HCEC 1CT (cell line): ENCODE measurements around the gene GPRC5C.

ENCODE experiments used
- DNase-seq: peaks from one replicate; pipeline ENCODE4 v3.0.0-alpha.2; 2017

The GPRC5C gene

GRCh38 chr17:74435775-74436359 lies 4.0 kb downstream of the GPRC5C start:
- no peak for DNase-seq

GRCh38 chr17:74437702-74438101 lies 5.8 kb downstream of the GPRC5C start:
- DNase-seq = no peak

- no peak for DNase-seq
Measured at GRCh38 chr17:74439691-74440567, 8.0 kb downstream of the GPRC5C start.

GRCh38 chr17:74441537-74441936 lies 9.6 kb downstream of the GPRC5C start:
- no peak for DNase-seq

GRCh38 chr17:74442291-74442669 lies 10.4 kb downstream of the GPRC5C start:
- DNase-seq = no peak

GRCh38 chr17:74442670-74443515 lies 11.0 kb downstream of the GPRC5C start:
- no peak for DNase-seq

GRCh38 chr17:74443516-74444296 lies 11.8 kb downstream of the GPRC5C start:
- DNase-seq = no peak

- DNase-seq = no peak
Measured at GRCh38 chr17:74444406-74444805, 12.5 kb downstream of the GPRC5C start.

- no peak for DNase-seq
Measured at GRCh38 chr17:74445158-74445557, 13.3 kb downstream of the GPRC5C start.

GRCh38 chr17:74446551-74447500 lies 14.9 kb downstream of the GPRC5C start:
- DNase-seq = no peak

GRCh38 chr17:74447628-74448159 lies 15.8 kb downstream of the GPRC5C start:
- no peak for DNase-seq

- no peak for DNase-seq
Measured at GRCh38 chr17:74448756-74449155, 16.9 kb downstream of the GPRC5C start.

- DNase-seq = no peak
Measured at GRCh38 chr17:74449306-74449705, 17.4 kb downstream of the GPRC5C start.

- DNase-seq = no peak
Measured at GRCh38 chr17:74449773-74450172, 17.9 kb downstream of the GPRC5C start.

GRCh38 chr17:74450231-74450630 lies 18.3 kb downstream of the GPRC5C start:
- no peak for DNase-seq

- DNase-seq = no peak
Measured at GRCh38 chr17:74450925-74451403, 19.1 kb downstream of the GPRC5C start.

- DNase-seq = no peak
Measured at GRCh38 chr17:74451557-74451956, 19.7 kb downstream of the GPRC5C start.

- DNase-seq = no peak
Measured at GRCh38 chr17:74452033-74452840, 20.3 kb downstream of the GPRC5C start.

GRCh38 chr17:74452841-74453661 lies 21.2 kb downstream of the GPRC5C start:
- DNase-seq = no peak
